Measurements from ENCODE around the gene FANCC. TPM values are rescaled to one million over a fixed set of nuclear protein-coding genes. Genes with fewer than 3 reads are reported as not detected.
"Not testable (repeated sequence)": the region's sequence is repeated elsewhere in the genome, so short reads cannot be mapped to it uniquely, and the experiment has no call there.

FANCC gene
- total and polyA plus RNA-seq, 2 of the 13 experiments (the other 11 are each of a cell fraction or from before 2014, with no cell fraction given) = 7.4 to 8.6 TPM

GRCh38 chr9:95269803-95270773 is 47.4 kb downstream of the FANCC start (continued):
- TF ChIP-seq PAXIP1 (CRISPR knock-in tag; conservative IDR thresholded peaks at IDR 0.05) (peak; percentile 84), ZNF224 (CRISPR knock-in tag; IDR thresholded peaks at IDR 0.05) (peak; percentile 29; the same call in 1 of the 2 replicates), RBFOX2 (IDR thresholded peaks at IDR 0.05; ENCODE audit: low read depth, low read length) (0 out of 2 replicates have a peak, but pooled peaks have one; percentile 46), ZNF781 (CRISPR knock-in tag; IDR thresholded peaks at IDR 0.05; ENCODE audit: borderline replicate concordance, not compliant biosample characterization) (peak; percentile 32), DRAP1 (CRISPR knock-in tag; IDR thresholded peaks at IDR 0.05) (peak; percentile 40; the same call in 1 of the 2 replicates), SOX6 (CRISPR knock-in tag; IDR thresholded peaks at IDR 0.05) (peak; percentile 77), ZNF280D (CRISPR knock-in tag; IDR thresholded peaks at IDR 0.05) (peak; percentile 69; the same call in 1 of the 2 replicates), SAP130 (CRISPR knock-in tag; IDR thresholded peaks at IDR 0.05; ENCODE audit: low read depth) (peak; percentile 74), NR2F6 (CRISPR knock-in tag; IDR thresholded peaks at IDR 0.05) (0 out of 2 replicates have a peak, but pooled peaks have one; percentile 15), MIER3 (CRISPR knock-in tag; IDR thresholded peaks at IDR 0.05; ENCODE audit: borderline replicate concordance) (0 out of 2 replicates have a peak, but pooled peaks have one; percentile 27), ZBTB20 (CRISPR knock-in tag; IDR thresholded peaks at IDR 0.05; ENCODE audit: borderline replicate concordance, low read depth) (peak; percentile 58; the same call in 1 of the 2 replicates), SIX1 (CRISPR knock-in tag; IDR thresholded peaks at IDR 0.05; ENCODE audit: borderline replicate concordance) (0 out of 2 replicates have a peak, but pooled peaks have one; percentile 4), YEATS4 (CRISPR knock-in tag; IDR thresholded peaks at IDR 0.05; ENCODE audit: borderline replicate concordance) (peak; percentile 44; the same call in 1 of the 2 replicates), SOX5 (CRISPR knock-in tag; IDR thresholded peaks at IDR 0.05; ENCODE audit: borderline replicate concordance) (peak; percentile 79; the same call in 1 of the 2 replicates), ZNF605 (CRISPR knock-in tag; IDR thresholded peaks at IDR 0.05) (peak; percentile 19; the same call in 1 of the 2 replicates), ZGPAT (CRISPR knock-in tag; IDR thresholded peaks at IDR 0.05) (peak; percentile 31; the same call in 1 of the 2 replicates), GATAD1 (CRISPR knock-in tag; IDR thresholded peaks at IDR 0.05) (peak; percentile 23; the same call in 1 of the 2 replicates), MYC (CRISPR knock-in tag; IDR thresholded peaks at IDR 0.05; ENCODE audit: borderline replicate concordance) (peak; percentile 44; the same call in 1 of the 2 replicates)
- not testable (repeated sequence) for TF ChIP-seq SOX6, NR2F6 (IDR thresholded peaks at IDR 0.05)
